HG03196 (cell line): ENCODE results near the gene BACH2.

ENCODE experiments used
- ATAC-seq: cut with Tn5 transposase; IDR thresholded peaks from one replicate; pipeline ENCODE4 v1.9.1; 2021; ENCODE audit not compliant: unreplicated experiment

BACH2 gene

DNA sequence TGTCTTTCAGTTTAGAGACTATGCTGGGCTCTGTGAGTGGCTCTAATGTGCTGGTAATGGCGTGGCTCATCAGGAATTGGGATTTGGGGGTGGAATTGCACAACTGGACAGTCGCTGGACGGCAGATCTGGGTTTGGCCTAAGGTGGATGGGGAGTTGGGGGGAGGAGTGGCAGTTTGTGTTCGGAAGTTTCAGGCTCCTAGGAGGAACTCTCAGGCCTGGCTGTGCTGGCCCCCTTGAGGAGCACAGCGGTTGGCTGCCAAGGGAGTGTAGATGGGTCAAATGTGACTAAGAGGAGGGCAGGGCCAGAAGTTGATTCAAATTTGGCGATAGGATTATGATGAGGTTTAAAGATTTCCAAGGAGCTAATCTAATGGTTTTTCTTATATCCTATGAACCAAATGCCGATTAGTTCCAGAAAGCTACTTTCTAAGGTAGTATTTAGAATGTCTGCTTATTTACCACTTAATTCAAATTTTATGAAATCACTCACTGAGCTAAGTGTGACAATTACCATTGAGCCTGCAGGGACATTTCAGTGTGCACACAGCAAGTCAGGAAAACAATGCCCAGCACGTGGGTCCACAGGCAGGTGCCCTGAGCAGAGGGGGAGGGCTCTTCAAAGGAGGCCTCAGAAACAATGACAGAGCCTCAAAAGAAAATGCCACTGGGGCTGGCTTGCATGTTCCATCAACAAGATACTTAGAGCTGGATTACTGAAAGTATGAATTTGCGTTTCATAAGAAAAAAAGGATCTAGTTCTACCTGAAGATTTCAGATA lies 291.4 kb downstream of the BACH2 start:
- no peak for ATAC-seq

DNA sequence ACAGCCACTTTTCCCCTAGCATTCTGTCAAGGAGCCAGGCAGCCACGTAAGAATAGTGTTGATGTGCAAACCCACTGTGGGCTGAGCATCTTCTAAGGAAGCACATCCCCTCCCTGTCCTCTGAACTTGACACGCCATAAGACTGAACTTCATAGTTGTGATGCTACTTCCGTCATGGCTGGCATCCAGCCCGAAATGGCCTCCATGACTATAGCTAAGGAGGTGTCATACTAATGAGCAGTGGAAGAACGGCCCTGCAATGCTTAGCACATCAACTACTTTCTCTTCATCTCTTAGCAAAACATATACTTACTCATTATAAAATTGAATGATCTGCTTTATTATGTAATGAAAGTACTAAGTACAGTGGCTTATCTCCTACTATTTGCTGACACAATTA lies 292.1 kb downstream of the BACH2 start:
- no peak for ATAC-seq

DNA sequence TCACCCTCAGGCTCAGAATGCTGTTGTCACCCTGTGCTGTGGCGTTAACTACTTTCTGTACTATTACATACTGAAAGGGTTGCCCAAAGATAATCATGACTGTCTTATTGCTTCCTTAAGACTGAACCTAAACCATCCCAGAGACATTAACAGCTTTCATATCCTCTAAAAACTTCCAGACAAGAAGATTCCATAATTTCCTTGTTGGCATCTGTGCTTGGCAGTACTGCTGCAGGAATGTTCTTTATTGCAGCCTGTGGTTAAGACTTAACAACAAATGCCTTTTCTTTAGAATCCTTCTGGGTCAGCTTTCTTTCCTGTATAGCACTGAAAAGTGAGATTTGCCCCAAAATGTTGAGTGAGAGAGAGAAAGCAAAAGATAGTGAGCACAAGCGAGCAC lies 292.7 kb downstream of the BACH2 start:
- no peak for ATAC-seq

DNA sequence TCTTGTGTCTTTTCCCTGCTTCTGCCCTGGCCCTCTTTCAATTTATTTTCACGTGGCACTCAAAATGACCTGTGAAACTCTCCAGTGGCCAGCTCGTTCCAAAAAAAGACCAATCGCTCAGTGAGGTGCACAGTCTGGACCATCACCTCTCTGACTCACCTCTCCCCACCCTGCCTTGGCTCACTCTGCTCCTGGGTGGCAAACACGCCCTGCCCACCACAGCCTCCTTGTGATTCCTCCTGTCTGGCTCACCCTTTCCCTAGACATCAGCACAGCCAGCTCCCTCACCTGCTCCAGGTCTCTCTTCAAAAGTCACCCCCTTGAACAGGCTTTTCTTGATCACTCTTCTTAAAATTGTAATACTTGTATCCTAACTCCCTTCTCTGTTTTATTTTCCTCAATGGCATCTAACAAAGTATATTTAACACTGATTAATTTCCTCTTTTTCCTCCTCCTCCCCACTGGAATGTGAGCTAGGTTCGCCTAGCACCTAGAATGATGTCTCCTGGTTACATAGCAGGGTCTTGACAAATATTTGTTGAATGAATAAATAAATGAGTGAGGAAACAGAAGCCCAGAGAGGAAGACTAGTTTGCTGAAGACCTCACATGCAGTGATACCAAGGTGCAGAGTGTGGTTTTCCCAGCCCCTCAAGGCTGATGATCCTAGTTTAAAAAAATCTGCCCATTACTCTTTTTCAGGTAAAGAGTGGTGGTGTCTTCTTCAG lies 293.4 kb downstream of the BACH2 start:
- ATAC-seq: no peak

DNA sequence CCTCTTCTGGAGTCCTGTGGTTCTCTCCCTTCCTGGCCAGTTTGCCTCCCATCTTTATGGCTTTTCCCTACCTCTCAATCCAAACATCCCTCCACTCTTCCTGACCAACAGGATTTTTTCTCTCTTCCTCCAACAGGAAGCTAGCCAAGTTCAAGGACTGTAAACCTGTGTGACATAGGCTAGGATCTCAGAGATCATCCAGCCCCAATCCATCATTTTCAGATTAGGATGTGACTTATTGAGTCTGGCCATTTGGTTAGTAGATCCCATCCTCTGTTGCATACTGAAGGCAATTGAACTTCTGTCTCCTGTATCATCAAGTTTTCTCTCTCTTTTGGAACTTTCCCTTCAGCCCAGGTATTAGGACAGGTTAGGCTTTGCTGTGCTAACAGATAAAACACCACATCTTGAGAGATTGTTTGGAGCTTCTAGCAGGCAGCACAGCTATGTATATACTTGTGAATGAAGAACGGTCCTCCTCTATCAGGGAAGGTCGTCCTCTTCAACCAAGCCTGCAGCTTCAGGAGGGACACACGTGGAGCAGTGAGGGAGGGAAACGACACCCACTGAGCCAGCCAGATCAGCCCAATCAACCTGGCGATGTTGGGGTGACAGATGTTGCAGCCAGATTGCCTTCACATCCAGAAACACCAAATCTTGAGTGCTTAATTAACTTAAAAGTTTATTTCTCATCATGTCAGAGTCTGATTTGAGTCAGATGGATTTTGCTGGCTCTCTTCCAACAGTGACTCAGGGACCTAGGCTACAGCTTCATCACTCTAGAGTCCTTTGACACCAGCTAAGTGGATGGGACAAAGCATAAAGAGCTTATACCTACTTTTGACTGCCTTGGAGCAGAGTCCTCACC lies 295.5 kb downstream of the BACH2 start:
- ATAC-seq: no peak

DNA sequence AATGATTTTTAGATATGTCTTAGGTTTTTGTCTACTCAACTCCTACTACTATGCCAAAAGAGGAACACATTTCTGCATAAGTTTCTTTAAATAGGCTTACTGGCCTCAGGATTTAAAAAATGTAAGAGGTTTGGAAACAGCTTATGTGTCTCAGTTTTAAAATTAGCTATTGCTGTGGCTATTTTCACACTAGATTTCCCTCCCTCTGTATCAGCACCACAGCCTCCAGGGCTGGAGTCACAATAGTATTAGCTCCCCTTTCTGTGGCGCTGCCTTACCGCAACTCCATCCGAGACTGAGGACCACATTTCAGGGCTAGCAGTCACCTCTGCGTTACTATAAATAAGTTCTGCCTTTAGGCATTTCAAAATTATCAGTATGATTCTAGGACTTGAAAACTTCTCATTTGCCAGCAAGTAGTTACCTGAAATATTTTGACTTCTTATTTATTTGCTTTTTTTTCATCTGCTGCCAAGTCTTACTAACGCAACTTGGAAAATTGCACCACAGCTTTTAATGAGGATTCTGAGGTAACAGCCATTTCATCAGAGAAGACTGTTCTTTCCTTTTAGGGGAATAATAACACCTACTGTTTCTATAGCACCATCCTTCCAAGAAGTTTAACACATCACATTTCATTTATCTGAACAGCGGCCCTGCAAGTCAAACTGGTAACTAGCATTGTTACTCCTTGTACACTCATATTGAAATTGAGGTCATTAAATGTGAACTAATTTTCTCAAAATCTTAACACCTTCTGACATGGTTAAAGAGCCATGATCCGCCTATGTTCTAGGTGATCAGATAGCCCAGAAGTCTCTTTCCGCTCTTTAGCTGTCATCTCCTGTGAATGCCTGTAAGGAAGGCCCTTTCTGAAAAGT lies 296.5 kb downstream of the BACH2 start:
- no peak for ATAC-seq

DNA sequence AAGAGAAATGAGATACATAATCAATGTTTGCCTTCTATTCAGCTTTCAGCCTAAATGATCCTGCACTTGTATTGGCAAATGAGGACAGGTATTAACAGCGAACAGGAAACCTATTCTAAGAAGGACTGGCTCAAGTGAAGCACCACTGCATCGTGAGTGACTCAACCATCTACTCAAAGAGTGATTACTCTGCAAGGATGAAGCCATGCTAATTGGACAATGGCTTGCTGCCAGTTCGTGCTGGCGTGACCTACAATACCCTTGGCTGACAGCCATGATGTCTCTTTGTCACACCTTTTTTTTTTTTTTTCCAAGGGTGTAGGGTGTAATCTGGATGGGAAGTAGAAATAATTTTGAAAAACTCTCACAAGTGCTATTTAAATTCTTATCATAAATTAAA lies 297.5 kb downstream of the BACH2 start:
- ATAC-seq: no peak

DNA sequence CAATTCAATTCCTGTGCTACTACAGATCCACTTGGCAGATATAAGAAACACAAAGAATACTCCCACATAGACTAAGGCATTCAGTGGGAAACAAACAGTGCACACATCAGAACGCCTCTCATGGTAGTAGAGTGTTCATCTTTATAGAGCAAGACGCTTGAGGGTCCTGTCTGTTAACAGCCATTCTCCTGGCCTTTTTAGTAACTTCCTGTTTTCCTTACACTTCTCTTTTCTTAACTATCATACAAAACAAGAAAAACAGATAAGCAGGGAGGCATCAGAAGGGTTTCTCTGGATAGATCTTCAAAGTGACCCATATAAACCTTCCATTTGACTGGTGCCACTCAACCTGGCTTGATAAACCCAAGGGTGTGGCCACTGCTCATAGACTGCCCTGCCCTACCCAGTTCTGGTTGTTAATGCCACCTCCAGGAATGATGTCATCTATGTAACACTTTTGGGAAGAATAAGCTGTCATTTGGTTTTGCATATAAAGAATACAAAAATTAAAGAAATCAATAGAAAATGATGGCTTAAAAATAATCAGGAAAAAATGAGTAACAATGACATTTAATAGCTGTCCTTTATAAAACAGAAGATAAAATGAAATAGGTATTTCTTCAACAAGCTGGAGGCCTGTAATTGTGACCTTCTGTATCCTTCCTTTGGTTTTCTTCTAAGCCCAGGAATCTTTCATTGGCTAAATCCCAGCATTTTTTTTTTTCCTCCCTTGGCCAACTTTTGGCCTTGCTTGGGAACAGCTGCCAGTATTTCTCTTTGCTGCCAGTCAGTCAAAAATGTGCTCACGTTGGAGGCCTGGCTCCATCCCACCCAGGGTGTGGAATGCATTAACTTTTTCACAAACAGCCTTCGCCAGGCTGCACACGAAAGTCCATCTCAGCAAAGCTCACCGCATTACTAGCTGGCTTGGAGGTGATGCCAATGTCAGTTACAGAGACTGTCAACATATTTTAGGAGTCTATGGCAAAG lies 298.9 kb downstream of the BACH2 start:
- ATAC-seq: no peak

DNA sequence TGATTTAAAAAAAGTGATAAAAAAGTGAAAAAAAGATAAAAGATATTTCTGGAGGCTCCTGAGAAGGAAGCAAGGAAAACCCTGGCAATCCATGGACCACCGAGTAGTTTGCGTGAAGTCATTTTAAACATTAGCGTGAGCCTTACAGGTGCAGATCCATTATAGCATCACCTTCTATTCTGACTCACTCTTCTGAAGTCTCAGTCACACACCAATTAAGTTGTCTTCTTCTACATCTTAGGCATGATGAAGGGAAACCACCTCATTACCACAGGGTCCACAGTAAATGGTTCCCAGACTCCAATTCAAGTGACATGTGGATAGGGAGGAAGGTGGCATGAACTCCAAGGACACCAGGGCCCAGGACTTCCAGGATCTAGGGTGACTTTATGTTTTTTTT lies 303.2 kb downstream of the BACH2 start:
- ATAC-seq: no peak

DNA sequence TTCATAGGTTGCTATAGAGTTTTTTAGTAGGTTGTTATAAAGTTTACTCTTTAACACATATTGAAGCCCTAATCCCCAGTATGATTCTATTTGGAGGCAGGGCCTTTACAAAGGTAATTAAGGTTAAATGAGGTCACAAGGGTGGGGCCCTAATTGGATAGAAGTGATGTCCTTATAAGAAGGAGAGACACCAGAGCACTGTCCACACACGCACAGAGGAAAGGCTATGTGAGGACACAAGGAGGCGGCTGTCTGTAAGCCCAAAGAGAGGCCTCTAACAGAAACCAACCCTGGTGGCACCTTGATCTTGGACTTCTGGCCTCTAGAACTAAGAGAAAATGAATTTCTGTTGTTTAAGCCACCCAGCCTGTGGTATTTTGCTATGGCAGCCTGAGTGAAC lies 303.8 kb downstream of the BACH2 start:
- no peak for ATAC-seq

DNA sequence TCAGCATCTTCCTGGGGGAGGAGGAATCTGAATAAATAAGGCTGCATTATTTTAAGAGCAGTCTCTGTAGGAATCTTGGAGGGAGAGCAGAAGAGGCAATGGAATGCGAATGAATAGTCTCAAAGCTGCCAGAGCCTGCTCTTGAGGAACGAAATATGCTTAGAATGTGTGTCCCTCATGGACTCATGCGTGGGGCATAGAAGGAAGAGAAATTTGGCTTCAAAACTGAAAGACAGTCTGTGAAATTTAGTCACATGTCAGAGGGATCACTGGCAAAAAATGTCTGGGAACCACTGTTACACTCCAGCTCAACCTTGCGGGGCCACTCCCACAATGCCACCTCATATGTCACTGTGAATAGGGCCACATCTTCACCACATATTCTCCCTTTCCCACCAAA lies 306.9 kb downstream of the BACH2 start:
- no peak for ATAC-seq

DNA sequence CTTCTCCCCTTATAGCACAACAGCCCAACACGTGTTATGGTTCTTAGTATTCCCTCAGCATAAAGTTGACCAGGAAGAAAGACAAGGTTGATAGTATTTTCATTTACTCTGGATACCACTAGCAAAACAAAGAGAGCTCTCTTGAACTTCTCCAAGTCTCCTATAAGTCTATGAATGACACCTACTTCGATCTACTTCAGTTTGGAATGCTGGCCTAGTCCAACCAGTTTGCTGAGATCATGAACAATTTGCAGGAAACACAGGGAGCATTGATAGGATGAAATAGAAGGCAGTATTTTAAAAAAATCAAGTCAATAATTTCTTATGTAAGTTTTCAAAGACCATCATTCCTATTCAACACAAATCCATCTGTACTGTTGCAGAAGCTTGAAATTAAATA lies 308.8 kb downstream of the BACH2 start:
- no peak for ATAC-seq

DNA sequence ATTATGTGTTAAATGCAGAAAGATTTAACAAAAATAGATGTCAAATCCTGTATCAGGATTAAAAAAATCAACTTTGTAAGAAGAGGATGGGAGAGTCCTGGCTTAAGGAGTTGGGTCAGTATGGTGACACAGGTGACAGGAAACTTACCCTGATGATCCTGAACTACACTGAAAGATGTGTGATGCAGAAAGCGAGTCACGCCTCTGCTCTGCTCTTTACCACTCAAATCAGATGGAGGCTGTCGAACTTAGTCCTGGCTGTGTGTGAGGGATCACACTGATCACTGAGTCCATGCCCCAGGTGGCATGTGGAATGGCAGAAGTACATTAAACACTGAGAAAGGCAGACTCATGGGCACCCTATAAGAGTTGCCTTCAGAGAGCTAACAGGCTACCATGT lies 309.5 kb downstream of the BACH2 start:
- no peak for ATAC-seq

DNA sequence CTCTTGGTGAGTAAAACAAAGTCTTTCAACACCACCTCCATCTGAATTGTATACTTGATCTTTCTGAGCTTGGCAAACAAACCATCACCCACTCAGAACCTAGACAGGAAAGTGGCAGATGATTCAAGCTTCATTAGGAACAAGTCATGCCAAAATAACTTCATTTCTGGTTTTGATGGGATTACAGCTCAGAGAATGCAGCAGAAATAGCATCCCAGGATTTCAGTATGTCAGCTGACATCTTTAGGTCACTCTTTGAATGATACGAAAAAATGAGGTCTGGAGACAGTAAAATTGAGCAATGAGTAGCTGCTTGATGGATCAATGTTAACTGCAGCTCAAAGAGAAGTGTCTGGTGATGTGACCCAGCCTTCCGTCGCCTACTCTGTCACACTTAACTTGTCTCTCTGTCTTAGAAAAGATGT lies 310.0 kb downstream of the BACH2 start:
- ATAC-seq: no peak

DNA sequence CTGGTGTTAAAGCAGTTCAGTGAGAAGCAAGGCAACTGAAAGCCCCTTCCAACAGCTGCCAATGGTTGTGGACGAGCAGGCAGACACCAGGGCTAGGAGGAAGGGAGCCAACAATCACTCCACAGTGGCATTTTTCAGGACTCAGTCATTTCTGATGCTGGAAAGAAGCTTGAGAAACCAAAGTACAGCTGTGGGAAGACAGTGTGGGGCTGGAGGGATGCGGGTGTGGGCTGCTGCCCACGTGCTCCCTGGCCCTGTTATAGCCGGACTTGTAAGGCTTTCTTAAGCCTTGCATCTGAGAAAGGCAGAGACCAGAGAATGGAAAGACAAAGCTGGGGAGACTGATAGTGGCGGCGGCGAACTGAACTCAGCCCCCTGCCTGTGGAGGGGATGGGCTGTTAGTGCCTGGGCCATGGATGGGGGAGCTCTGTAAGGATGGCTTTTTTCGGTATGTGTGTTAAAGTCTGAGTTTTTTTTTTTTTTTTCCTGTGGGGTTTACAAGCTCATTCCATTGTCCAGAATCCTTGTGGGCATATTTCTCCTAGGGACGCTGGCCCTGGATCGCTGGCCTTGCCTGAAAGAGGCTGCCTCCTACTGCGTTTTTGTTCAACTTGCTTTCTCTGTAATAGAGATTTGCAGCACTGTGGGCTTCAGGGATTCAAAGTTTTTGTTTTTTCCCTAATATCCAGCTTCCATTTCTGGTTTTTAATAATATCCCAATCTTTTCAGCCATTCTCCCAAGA lies 310.7 kb downstream of the BACH2 start:
- ATAC-seq: no peak

DNA sequence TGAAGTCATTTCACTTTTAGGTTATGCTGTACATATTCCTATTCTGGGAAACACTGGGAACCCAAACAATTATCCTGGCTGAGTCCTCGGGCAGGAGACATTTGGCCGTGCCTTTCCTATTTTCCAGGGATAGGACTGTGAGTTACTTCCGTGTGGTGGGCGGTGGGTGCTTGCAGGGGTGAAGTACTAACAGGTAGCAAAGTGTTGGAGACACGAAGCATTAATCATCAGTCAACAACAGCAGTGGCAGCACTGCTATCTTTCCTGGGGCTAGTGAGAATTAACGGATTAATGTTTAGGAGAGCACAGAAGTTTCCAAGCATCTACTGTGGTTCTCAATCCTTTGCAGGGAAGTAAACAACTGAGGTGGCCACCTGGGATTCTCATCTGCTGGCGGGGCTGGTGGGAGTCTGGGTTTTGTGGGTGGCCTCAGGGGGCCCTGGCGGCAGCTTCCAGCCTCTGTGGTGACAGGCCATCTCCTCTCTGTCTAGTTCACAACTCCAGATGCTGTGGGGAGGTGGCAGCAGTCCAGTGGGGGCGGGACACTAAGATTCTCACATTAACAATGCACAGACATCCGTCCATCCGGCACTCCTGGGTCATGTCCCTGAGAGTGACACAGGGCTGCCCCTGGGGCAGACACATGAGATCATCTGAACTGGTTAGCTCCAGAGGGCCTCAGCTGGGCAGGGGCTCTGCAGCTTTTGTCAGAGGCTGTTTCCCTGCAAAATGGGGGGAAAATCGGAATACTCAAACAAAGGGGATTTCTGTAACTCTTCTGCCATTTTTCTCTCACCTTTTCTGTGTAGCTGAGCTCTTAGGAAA lies 311.5 kb downstream of the BACH2 start:
- ATAC-seq: no peak

DNA sequence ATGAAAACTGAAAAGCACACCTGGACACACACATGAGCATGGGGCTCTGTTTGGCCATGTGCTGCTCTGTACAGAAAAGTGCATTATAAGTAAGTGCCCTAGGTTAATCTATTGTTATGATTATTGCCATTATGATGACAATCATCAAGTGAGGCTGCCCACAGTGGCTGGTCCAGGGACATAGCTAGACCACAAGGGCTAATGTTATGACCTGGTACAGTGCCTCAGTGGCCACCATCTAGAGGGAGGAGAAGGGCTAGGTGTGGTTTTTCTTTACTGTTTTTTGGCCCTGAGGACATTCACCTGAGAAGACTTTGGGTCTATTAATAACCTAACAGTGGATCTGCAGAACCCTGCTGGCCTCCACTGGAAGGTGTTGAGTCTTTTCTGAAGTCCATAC lies 316.3 kb downstream of the BACH2 start:
- no peak for ATAC-seq
